GM23338 (cell line): ENCODE data around the gene AKT1S1. TPM values are rescaled to one million over a fixed set of nuclear protein-coding genes. Genes with fewer than 3 reads are reported as not detected.

Experiments used
- ATAC-seq: fragments of 200-7000 bp; cut with Tn5 transposase; 3 replicates; pipeline ENCODE4 v1.9.1; 2020
- DNase-seq: peaks from one replicate; pipeline ENCODE4 v3.0.0-alpha.2; 2015; ENCODE audit warnings: low spot score
- H2AFZ ChIP-seq: fragments of 200-600 bp; sonication (generic); 2 replicates; pipeline ENCODE4 v1.8.0; 2016; ENCODE audit warnings: antibody characterized with exemption, mild to moderate bottlenecking, moderate library complexity
- H3F3A ChIP-seq: fragments of 200-600 bp; sonication (generic); replicated peaks from 2 replicates; pipeline ENCODE4 v1.8.0; 2017; ENCODE audit warnings: antibody characterized with exemption, mixed run types, low read depth
- H3K27ac ChIP-seq: fragments of 200-600 bp; sonication (generic); 2 replicates; pipeline ENCODE4 v1.6.1; 2016; ENCODE audit warnings: low read depth
- H3K27me3 ChIP-seq: fragments of 200-600 bp; sonication (generic); 2 replicates; pipeline ENCODE4 v1.8.0; 2016; ENCODE audit warnings: mild to moderate bottlenecking, mixed run types, moderate library complexity; ENCODE audit not compliant: insufficient read depth
- H3K36me3 ChIP-seq: fragments of 200-600 bp; sonication (generic); 2 replicates; pipeline ENCODE4 v1.8.0; 2016; ENCODE audit warnings: mild to moderate bottlenecking; ENCODE audit not compliant: insufficient read depth
- H3K4me1 ChIP-seq: fragments of 200-600 bp; sonication (generic); 2 replicates; pipeline ENCODE4 v1.8.0; 2016; ENCODE audit warnings: mild to moderate bottlenecking, moderate library complexity; ENCODE audit not compliant: insufficient read depth
- H3K4me2 ChIP-seq: fragments of 200-600 bp; sonication (generic); 2 replicates; pipeline ENCODE4 v1.7.1; 2017; ENCODE audit warnings: mixed run types
- H3K4me3 ChIP-seq: fragments of 200-600 bp; sonication (generic); 2 replicates; pipeline ENCODE4 v1.6.1; 2016; ENCODE audit warnings: mixed run types
- H3K79me2 ChIP-seq: fragments of 200-600 bp; sonication (generic); replicated peaks from 2 replicates; pipeline ENCODE4 v1.8.0; 2017; ENCODE audit warnings: mild to moderate bottlenecking; ENCODE audit not compliant: insufficient read depth
- H3K9me2 ChIP-seq: fragments of 200-600 bp; sonication (generic); 2 replicates; pipeline ENCODE4 v1.8.0; 2017; ENCODE audit not compliant: insufficient read depth
- H4K20me1 ChIP-seq: fragments of 200-600 bp; sonication (generic); replicated peaks from 2 replicates; pipeline ENCODE4 v1.8.0; 2017; ENCODE audit warnings: mild to moderate bottlenecking; ENCODE audit not compliant: insufficient read depth
- H3K27ac Mint-ChIP-seq: 2 replicates; pipeline ENCODE4 v1.8.0; 2020; ENCODE audit warnings: inconsistent platforms, mild to moderate bottlenecking, moderate library complexity, mixed read lengths
- H3K27me3 Mint-ChIP-seq: 3 replicates; pipeline ENCODE4 v1.8.0; 2022; ENCODE audit warnings: low read depth, mild to moderate bottlenecking, moderate library complexity, mixed read lengths, inconsistent platforms; ENCODE audit not compliant: insufficient read depth, poor library complexity
- H3K36me3 Mint-ChIP-seq: 3 replicates; pipeline ENCODE4 v1.8.0; 2021; ENCODE audit warnings: low read depth, mild to moderate bottlenecking, inconsistent platforms, moderate library complexity, mixed read lengths
- H3K4me1 Mint-ChIP-seq: 3 replicates; pipeline ENCODE4 v1.8.0; 2020; ENCODE audit warnings: mild to moderate bottlenecking, inconsistent platforms, mixed read lengths
- H3K4me3 Mint-ChIP-seq: 3 replicates; pipeline ENCODE4 v1.8.0; 2021; ENCODE audit warnings: moderate library complexity, mild to moderate bottlenecking, inconsistent platforms, mixed read lengths
- H3K9me3 Mint-ChIP-seq: 3 replicates; pipeline ENCODE4 v1.8.0; 2020; ENCODE audit warnings: moderate library complexity, mild to moderate bottlenecking, inconsistent platforms, mixed read lengths
- CREB1 ChIP-seq: fragments of 250-450 bp; sonication (Bioruptor Pico); IDR thresholded peaks from 2 replicates; pipeline ENCODE4 v1.5.0; 2020; ENCODE audit warnings: low read depth, mild to moderate bottlenecking, moderate library complexity
- EZH2 ChIP-seq: fragments of 200-600 bp; sonication (generic); IDR thresholded peaks from one replicate; pipeline ENCODE4 v1.8.0; 2017; ENCODE audit warnings: antibody characterized with exemption, mild to moderate bottlenecking, low read depth; ENCODE audit not compliant: unreplicated experiment
- EZH2phosphoT487 ChIP-seq: fragments of 200-600 bp; sonication (generic); IDR thresholded peaks from one replicate; pipeline ENCODE4 v1.8.1; 2018; ENCODE audit warnings: antibody characterized with exemption; ENCODE audit not compliant: unreplicated experiment
- JUNB ChIP-seq: IDR thresholded peaks from one replicate; pipeline ENCODE4 v1.6.1; 2016; ENCODE audit warnings: antibody characterized with exemption; ENCODE audit not compliant: unreplicated experiment
- NANOG ChIP-seq: IDR thresholded peaks from 2 replicates; pipeline ENCODE4 v1.6.1; 2016; ENCODE audit warnings: antibody characterized with exemption, borderline replicate concordance
- POLR2AphosphoS5 ChIP-seq: IDR thresholded peaks from 2 replicates; pipeline ENCODE4 v1.6.1; 2016; ENCODE audit warnings: antibody characterized with exemption, low read depth
- ZNF331 ChIP-seq: fragments of 250-450 bp; sonication (Bioruptor Pico); IDR thresholded peaks from 2 replicates; pipeline ENCODE4 v1.5.0; 2020; ENCODE audit warnings: low read depth, mild to moderate bottlenecking, moderate library complexity
- polyA plus RNA-seq: library from polyadenylated mRNA; unstranded; fragments of >200 nt; fragmentation: Nextera tagmentation; extraction: Ambion mirVana; gene quantifications from 2 replicates; pipeline ENCODE4 v1.2.1, GENCODE V29; 2016
- total RNA-seq: library from RNA; depleted of rRNA; stranded (reverse); fragments of >200 nt; shearing (Covaris generic); gene quantifications from 2 replicates; pipeline ENCODE4 v1.2.3, GENCODE V29; 2014
- TF ChIP-seq, protein P1 (sequence below): fragments of 250-450 bp; sonication (Bioruptor Pico); IDR thresholded peaks from 2 replicates; pipeline ENCODE4 v1.5.0; 2020; ENCODE audit warnings: mild to moderate bottlenecking, moderate library complexity
- TF ChIP-seq, protein P2 (sequence below), 2 experiments: fragments of 200-600 bp in 1 of 2; sonication (generic) in 1 of 2; conservative IDR thresholded peaks; 2 replicates each; pipeline versions ENCODE4 v1.5.1 to v1.6.1; 2016 to 2017; ENCODE audit warnings: antibody characterized with exemption in 2 of 2, low read depth in 2 of 2, mild to moderate bottlenecking in 2 of 2, moderate library complexity in 1 of 2
- TF ChIP-seq, protein P3 (sequence below): IDR thresholded peaks from one replicate; pipeline ENCODE4 v1.6.1; 2018; ENCODE audit warnings: antibody characterized with exemption; ENCODE audit not compliant: unreplicated experiment

The AKT1S1 gene
- total and polyA plus RNA-seq, 2 experiments from 2014 or later = 21.5 to 28.6 TPM

DNA sequence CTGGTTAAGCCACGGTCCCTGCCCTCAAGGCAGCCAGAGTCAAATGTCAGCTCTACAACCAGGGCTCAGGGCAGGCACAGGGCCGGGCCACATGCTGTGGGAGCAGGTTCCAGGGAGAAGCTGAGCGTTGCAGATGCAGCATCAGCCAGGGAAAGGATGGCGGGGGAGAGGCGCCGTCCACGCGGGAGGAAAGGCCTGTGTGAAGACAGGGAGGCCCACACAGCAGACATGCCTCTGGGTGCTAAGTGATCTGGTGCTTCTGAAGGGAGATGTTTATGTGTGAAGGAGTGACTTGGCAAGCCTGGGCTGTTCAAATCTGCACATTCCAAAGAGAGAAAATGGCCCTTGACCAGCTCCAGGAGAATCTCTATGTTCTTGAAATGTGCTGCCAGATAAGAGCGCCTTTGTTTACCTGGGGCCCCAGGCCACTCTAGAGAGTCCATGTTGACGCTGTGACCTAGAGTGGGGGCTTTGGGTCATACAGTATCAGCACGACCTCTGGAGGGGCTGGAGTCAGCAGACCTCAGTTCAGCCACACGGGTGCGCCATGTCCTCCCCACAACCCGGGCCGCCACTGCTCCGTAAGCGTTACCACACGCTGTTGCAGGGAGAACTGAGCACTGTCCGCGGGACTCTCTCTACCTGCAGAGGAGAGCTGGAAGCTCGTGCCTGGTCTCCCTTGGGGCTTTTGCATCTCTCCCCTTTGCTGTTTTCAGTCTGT, 36.0 kb upstream of the AKT1S1 start (continued):
- TF ChIP-seq, protein P1, sequence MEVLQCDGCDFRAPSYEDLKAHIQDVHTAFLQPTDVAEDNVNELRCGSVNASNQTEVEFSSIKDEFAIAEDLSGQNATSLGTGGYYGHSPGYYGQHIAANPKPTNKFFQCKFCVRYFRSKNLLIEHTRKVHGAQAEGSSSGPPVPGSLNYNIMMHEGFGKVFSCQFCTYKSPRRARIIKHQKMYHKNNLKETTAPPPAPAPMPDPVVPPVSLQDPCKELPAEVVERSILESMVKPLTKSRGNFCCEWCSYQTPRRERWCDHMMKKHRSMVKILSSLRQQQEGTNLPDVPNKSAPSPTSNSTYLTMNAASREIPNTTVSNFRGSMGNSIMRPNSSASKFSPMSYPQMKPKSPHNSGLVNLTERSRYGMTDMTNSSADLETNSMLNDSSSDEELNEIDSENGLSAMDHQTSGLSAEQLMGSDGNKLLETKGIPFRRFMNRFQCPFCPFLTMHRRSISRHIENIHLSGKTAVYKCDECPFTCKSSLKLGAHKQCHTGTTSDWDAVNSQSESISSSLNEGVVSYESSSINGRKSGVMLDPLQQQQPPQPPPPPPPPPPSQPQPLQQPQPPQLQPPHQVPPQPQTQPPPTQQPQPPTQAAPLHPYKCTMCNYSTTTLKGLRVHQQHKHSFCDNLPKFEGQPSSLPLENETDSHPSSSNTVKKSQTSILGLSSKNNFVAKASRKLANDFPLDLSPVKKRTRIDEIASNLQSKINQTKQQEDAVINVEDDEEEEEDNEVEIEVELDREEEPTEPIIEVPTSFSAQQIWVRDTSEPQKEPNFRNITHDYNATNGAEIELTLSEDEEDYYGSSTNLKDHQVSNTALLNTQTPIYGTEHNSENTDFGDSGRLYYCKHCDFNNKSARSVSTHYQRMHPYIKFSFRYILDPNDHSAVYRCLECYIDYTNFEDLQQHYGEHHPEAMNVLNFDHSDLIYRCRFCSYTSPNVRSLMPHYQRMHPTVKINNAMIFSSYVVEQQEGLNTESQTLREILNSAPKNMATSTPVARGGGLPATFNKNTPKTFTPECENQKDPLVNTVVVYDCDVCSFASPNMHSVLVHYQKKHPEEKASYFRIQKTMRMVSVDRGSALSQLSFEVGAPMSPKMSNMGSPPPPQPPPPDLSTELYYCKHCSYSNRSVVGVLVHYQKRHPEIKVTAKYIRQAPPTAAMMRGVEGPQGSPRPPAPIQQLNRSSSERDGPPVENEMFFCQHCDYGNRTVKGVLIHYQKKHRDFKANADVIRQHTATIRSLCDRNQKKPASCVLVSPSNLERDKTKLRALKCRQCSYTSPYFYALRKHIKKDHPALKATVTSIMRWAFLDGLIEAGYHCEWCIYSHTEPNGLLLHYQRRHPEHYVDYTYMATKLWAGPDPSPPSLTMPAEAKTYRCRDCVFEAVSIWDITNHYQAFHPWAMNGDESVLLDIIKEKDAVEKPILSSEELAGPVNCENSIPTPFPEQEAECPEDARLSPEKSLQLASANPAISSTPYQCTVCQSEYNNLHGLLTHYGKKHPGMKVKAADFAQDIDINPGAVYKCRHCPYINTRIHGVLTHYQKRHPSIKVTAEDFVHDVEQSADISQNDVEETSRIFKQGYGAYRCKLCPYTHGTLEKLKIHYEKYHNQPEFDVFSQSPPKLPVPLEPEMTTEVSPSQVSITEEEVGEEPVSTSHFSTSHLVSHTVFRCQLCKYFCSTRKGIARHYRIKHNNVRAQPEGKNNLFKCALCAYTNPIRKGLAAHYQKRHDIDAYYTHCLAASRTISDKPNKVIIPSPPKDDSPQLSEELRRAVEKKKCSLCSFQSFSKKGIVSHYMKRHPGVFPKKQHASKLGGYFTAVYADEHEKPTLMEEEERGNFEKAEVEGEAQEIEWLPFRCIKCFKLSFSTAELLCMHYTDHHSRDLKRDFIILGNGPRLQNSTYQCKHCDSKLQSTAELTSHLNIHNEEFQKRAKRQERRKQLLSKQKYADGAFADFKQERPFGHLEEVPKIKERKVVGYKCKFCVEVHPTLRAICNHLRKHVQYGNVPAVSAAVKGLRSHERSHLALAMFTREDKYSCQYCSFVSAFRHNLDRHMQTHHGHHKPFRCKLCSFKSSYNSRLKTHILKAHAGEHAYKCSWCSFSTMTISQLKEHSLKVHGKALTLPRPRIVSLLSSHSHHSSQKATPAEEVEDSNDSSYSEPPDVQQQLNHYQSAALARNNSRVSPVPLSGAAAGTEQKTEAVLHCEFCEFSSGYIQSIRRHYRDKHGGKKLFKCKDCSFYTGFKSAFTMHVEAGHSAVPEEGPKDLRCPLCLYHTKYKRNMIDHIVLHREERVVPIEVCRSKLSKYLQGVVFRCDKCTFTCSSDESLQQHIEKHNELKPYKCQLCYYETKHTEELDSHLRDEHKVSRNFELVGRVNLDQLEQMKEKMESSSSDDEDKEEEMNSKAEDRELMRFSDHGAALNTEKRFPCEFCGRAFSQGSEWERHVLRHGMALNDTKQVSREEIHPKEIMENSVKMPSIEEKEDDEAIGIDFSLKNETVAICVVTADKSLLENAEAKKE = no peak
- TF ChIP-seq, protein P2, sequence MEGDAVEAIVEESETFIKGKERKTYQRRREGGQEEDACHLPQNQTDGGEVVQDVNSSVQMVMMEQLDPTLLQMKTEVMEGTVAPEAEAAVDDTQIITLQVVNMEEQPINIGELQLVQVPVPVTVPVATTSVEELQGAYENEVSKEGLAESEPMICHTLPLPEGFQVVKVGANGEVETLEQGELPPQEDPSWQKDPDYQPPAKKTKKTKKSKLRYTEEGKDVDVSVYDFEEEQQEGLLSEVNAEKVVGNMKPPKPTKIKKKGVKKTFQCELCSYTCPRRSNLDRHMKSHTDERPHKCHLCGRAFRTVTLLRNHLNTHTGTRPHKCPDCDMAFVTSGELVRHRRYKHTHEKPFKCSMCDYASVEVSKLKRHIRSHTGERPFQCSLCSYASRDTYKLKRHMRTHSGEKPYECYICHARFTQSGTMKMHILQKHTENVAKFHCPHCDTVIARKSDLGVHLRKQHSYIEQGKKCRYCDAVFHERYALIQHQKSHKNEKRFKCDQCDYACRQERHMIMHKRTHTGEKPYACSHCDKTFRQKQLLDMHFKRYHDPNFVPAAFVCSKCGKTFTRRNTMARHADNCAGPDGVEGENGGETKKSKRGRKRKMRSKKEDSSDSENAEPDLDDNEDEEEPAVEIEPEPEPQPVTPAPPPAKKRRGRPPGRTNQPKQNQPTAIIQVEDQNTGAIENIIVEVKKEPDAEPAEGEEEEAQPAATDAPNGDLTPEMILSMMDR (conservative IDR thresholded peaks at IDR 0.05; ENCODE audit: low read depth in 2 of 2) = peak; percentile 42 to 71
- TF ChIP-seq POLR2AphosphoS5 = no peak

DNA sequence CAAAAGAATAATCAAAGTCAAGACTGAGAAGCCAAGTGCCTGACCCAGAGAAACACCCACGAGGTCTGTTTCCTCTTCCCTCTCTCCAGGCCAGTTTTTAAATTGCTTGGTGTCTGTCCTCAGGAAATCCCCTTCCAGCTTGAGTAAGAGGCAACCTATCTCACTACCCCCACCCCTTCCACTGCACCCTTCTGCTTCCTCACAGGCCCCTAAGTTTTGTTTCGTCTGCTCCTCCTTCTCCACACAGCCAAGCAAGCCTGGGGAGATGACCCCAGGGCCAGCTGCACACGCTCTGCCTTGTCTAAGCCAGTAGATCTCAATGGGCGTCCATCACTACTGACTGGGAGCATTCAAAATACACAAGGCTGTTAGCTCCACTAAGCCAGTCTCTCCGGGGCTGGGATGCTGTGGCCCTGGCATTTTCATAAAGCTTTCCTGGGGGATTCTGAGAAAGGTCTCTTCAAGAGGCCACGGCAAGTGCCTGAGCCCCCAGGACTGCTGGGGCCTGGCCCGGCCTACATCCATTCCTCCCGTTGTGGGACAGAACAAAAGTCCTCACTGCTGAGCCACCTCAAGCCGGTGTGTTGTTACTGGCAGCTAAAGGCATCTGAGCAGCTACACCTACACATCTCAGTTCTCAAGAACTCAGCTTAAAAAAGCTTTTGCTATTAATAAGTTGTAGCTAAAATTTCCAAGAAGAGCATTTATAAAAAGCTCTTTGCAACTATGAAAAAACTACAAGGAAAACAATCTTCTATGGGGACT, 34.4 kb upstream of the AKT1S1 start:
- peaks cover 27% of the 10 kb centered on the region for H3K27me3 Mint-ChIP-seq
- DNase-seq (no peak), ATAC-seq (no peak)
- peak overlapping the region; percentile 83 for H3K27ac Mint-ChIP-seq
- Histone ChIP-seq H3K4me3 (no peak overlapping the region), H3K4me1 (peaks cover 8% of the 10 kb centered on the region), H2AFZ (no peak overlapping the region), H3K27ac (no peak overlapping the region), H3K4me2 (no peak overlapping the region), H3K9me2 (no peaks in the 10 kb centered on the region), H3F3A (peaks cover 18% of the 10 kb centered on the region; the same call in 1 of the 2 replicates), H3K27me3 (no peaks in the 10 kb centered on the region), H4K20me1 (peaks cover 56% of the 10 kb centered on the region), H3K36me3 (peaks cover 10% of the 10 kb centered on the region; the same call in 1 of the 2 replicates), H3K79me2 (peaks cover 32% of the 10 kb centered on the region)
- peaks cover 18% of the 10 kb centered on the region for H3K4me1 Mint-ChIP-seq
- peaks cover 5% of the 10 kb centered on the region for H3K9me3 Mint-ChIP-seq
- H3K4me3 Mint-ChIP-seq = no peak overlapping the region; the same call in 2 of the 3 replicates
- peaks cover 86% of the 10 kb centered on the region for H3K36me3 Mint-ChIP-seq
- TF ChIP-seq CREB1 (CRISPR knock-in tag) (no peak), JUNB (no peak), ZNF331 (no peak), NANOG (no peak), EZH2 (no peak), EZH2phosphoT487 (no peak)
- TF ChIP-seq, protein P3, sequence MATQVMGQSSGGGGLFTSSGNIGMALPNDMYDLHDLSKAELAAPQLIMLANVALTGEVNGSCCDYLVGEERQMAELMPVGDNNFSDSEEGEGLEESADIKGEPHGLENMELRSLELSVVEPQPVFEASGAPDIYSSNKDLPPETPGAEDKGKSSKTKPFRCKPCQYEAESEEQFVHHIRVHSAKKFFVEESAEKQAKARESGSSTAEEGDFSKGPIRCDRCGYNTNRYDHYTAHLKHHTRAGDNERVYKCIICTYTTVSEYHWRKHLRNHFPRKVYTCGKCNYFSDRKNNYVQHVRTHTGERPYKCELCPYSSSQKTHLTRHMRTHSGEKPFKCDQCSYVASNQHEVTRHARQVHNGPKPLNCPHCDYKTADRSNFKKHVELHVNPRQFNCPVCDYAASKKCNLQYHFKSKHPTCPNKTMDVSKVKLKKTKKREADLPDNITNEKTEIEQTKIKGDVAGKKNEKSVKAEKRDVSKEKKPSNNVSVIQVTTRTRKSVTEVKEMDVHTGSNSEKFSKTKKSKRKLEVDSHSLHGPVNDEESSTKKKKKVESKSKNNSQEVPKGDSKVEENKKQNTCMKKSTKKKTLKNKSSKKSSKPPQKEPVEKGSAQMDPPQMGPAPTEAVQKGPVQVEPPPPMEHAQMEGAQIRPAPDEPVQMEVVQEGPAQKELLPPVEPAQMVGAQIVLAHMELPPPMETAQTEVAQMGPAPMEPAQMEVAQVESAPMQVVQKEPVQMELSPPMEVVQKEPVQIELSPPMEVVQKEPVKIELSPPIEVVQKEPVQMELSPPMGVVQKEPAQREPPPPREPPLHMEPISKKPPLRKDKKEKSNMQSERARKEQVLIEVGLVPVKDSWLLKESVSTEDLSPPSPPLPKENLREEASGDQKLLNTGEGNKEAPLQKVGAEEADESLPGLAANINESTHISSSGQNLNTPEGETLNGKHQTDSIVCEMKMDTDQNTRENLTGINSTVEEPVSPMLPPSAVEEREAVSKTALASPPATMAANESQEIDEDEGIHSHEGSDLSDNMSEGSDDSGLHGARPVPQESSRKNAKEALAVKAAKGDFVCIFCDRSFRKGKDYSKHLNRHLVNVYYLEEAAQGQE = no peak
